PC-9 (cell line): ENCODE results near the gene ALS2. TPM values are rescaled to one million over a fixed set of nuclear protein-coding genes. Genes with fewer than 3 reads are reported as not detected.

Source experiments
- BruUV-seq: library from RNA; stranded (reverse); fragments of 400-500 nt; replicated peaks from 2 replicates; lab custom pipeline; 2021; lab: Mats Ljungman, UMichigan
- CTCF ChIA-PET: fragments of 300-600 bp; sonication (Branson Sonifier 250); formaldehyde crosslinking; loops from one replicate; lab custom pipeline; 2022; ENCODE audit warnings: antibody characterized with exemption; lab: Charles Lee
- POLR2A ChIA-PET: fragments of 300-600 bp; sonication (Branson Sonifier 250); formaldehyde crosslinking; loops from one replicate; lab custom pipeline; 2022; ENCODE audit warnings: antibody characterized with exemption; ENCODE audit not compliant: unreplicated experiment; lab: Charles Lee
- DNase-seq, 2 experiments: peaks; one replicate each; pipeline versions ENCODE4 v3.0.0 to v3.0.0-alpha.2; 2015 to 2022; ENCODE audit warnings: mixed read lengths in 1 of 2
- H2AFZ ChIP-seq: fragments of 200-600 bp; sonication (generic); 2 replicates; pipeline ENCODE4 v1.8.1; 2017; ENCODE audit warnings: antibody characterized with exemption
- H3F3A ChIP-seq: fragments of 200-600 bp; sonication (generic); 2 replicates; pipeline ENCODE4 v1.8.1; 2017; ENCODE audit warnings: antibody characterized with exemption, mild to moderate bottlenecking, low read depth; ENCODE audit not compliant: insufficient read depth
- H3K27ac ChIP-seq: fragments of 200-600 bp; sonication (generic); 2 replicates; pipeline ENCODE4 v1.6.1; 2016; ENCODE audit warnings: mixed run types
- H3K27me3 ChIP-seq: fragments of 200-600 bp; sonication (generic); 2 replicates; pipeline ENCODE4 v1.6.1; 2016; ENCODE audit warnings: low read depth, mixed run types; ENCODE audit not compliant: insufficient read depth
- H3K36me3 ChIP-seq: fragments of 200-600 bp; sonication (generic); 2 replicates; pipeline ENCODE4 v1.6.1; 2016; ENCODE audit warnings: low read depth, mixed run types
- H3K4me1 ChIP-seq: fragments of 200-600 bp; sonication (generic); replicated peaks from 2 replicates; pipeline ENCODE4 v1.6.1; 2016; ENCODE audit warnings: mixed run types; ENCODE audit not compliant: insufficient read depth
- H3K4me2 ChIP-seq: fragments of 200-600 bp; sonication (generic); 2 replicates; pipeline ENCODE4 v1.6.1; 2017; ENCODE audit warnings: mixed run types
- H3K4me3 ChIP-seq: fragments of 200-600 bp; sonication (generic); 2 replicates; pipeline ENCODE4 v1.6.1; 2016; ENCODE audit warnings: mixed run types
- H3K79me2 ChIP-seq: fragments of 200-600 bp; sonication (generic); 2 replicates; pipeline ENCODE4 v1.6.1; 2017; ENCODE audit warnings: low read depth, mixed run types
- H3K9me2 ChIP-seq: fragments of 200-600 bp; sonication (generic); 2 replicates; pipeline ENCODE4 v1.8.1; 2017; ENCODE audit warnings: mild to moderate bottlenecking; ENCODE audit not compliant: insufficient read depth
- H3K9me3 ChIP-seq: fragments of 200-600 bp; sonication (generic); 2 replicates; pipeline ENCODE4 v1.8.1; 2016; ENCODE audit warnings: low read depth; ENCODE audit not compliant: insufficient read depth
- H4K20me1 ChIP-seq: fragments of 200-600 bp; sonication (generic); 2 replicates; pipeline ENCODE4 v1.8.1; 2017; ENCODE audit not compliant: insufficient read depth
- EZH2 ChIP-seq: fragments of 200-600 bp; sonication (generic); IDR thresholded peaks from 2 replicates; pipeline ENCODE4 v1.8.0; 2017; ENCODE audit warnings: antibody characterized with exemption, low read depth
- intact Hi-C: fragments of 100-400 bp; cut with micrococcal nuclease; formaldehyde crosslinking; loops from one replicate; pipeline ENCODE4 v1.10.0; 2022; ENCODE audit not compliant: unreplicated experiment
- total RNA-seq: library from RNA; stranded (reverse); gene quantifications from 2 replicates; pipeline ENCODE4 v1.2.3, GENCODE V29; 2021
- TF ChIP-seq, protein P1 (sequence below): fragments of 200-600 bp; sonication (generic); conservative IDR thresholded peaks from 2 replicates; pipeline ENCODE4 v1.6.1; 2017; ENCODE audit warnings: mixed run types, antibody characterized with exemption, mild to moderate bottlenecking, moderate library complexity

The ALS2 gene
- total RNA-seq, 1 experiment from 2014 or later, result 27.6 TPM

- no peak for TF ChIP-seq EZH2
- no peak overlapping the region for H3K27ac ChIP-seq
- no peaks in the 10 kb centered on the region for H3K27me3 ChIP-seq
- H3K4me2 ChIP-seq, result no peak overlapping the region
- H2AFZ ChIP-seq, result no peak overlapping the region
- CTCF ChIA-PET, result no interaction called here
- no peaks in the 10 kb centered on the region for H3K9me3 ChIP-seq
- intact Hi-C loops, result no loop called here
- peaks cover 9% of the 10 kb centered on the region; the same call in 1 of the 2 replicates for H3F3A ChIP-seq
- H3K79me2 ChIP-seq, result no peaks in the 10 kb centered on the region
- no peaks in the 10 kb centered on the region for H3K36me3 ChIP-seq
- H3K4me3 ChIP-seq, result no peak overlapping the region
- no TSS peak for BruUV-seq
- no peak for DNase-seq
- no peaks in the 10 kb centered on the region; the same call in 1 of the 2 replicates for H4K20me1 ChIP-seq
- POLR2A ChIA-PET, result no interaction called here
- no peaks in the 10 kb centered on the region for H3K4me1 ChIP-seq
- H3K9me2 ChIP-seq, result no peaks in the 10 kb centered on the region
Measured at GRCh38 chr2:201751566-201751965, 29.2 kb downstream of the ALS2 start.

DNA sequence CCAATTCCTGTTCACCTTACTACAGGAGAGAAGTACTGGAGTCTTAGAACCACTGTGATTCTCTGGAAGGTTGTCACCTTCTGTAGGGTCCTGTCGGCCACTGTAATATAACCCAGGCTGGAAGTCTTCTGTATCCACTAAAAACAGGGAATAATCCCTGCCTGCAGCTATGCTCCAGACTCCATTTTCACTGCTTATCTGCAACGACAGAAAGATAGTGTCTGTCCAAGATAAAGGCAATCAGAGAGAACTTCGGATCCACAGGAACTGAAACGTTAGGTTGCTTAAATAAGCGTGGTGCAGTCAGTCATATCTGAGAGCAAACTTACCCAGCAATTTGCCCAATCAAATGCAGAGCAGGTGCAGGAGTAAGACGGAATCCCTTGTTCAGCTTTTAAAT lies 34.2 kb downstream of the ALS2 start:
- H4K20me1 ChIP-seq, result no peaks in the 10 kb centered on the region; the same call in 1 of the 2 replicates
- no peaks in the 10 kb centered on the region for H3K36me3 ChIP-seq

DNA sequence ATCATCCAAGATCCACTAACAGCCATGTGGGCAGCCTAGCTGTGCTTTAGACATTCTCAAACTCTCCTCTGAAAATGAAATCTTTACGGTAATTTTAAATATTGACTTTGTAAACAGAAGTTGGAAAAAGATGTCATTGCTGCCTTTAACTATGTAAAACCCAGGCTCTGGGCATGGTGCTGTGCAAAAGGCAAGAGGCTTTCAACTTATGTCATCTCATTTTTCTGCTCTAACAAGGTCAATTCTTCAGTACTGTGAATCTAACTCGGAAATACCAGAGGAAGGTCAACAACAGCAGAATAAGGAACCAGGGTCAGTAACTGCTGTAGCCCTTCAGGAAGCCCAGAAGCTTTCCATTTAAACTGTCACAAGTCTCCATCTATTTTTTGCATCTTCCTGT lies 45.2 kb downstream of the ALS2 start:
- intact Hi-C loops, result no loop called here
- no peaks in the 10 kb centered on the region; the same call in 1 of the 2 replicates for H3K9me2 ChIP-seq

More for the DNA sequence above, 34.2 kb downstream of the ALS2 start:
- Histone ChIP-seq H3K27me3 (no peaks in the 10 kb centered on the region), H3K27ac (no peak overlapping the region), H2AFZ (no peak overlapping the region), H3K9me3 (no peaks in the 10 kb centered on the region), H3K79me2 (no peaks in the 10 kb centered on the region), H3K9me2 (no peaks in the 10 kb centered on the region), H3K4me1 (no peaks in the 10 kb centered on the region), H3K4me2 (no peak overlapping the region), H3K4me3 (no peak overlapping the region), H3F3A (peaks cover 9% of the 10 kb centered on the region; the same call in 1 of the 2 replicates)
- ChIA-PET POLR2A (no interaction called here), CTCF (no interaction called here)
- TF ChIP-seq, protein P1, sequence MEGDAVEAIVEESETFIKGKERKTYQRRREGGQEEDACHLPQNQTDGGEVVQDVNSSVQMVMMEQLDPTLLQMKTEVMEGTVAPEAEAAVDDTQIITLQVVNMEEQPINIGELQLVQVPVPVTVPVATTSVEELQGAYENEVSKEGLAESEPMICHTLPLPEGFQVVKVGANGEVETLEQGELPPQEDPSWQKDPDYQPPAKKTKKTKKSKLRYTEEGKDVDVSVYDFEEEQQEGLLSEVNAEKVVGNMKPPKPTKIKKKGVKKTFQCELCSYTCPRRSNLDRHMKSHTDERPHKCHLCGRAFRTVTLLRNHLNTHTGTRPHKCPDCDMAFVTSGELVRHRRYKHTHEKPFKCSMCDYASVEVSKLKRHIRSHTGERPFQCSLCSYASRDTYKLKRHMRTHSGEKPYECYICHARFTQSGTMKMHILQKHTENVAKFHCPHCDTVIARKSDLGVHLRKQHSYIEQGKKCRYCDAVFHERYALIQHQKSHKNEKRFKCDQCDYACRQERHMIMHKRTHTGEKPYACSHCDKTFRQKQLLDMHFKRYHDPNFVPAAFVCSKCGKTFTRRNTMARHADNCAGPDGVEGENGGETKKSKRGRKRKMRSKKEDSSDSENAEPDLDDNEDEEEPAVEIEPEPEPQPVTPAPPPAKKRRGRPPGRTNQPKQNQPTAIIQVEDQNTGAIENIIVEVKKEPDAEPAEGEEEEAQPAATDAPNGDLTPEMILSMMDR, result no peak
- TF ChIP-seq EZH2, result no peak
- BruUV-seq, result no TSS peak
- intact Hi-C loops, result no loop called here
- no peak for DNase-seq

More for the DNA sequence above, 45.2 kb downstream of the ALS2 start:
- ChIA-PET POLR2A (no interaction called here), CTCF (no interaction called here)
- BruUV-seq, result no TSS peak
- no peaks in the 10 kb centered on the region for H3K27me3 ChIP-seq
- no peak overlapping the region for H2AFZ ChIP-seq
- no peaks in the 10 kb centered on the region for H3K4me1 ChIP-seq
- DNase-seq, result no peak
- no peaks in the 10 kb centered on the region for H4K20me1 ChIP-seq
- H3K79me2 ChIP-seq, result no peaks in the 10 kb centered on the region
- no peak overlapping the region for H3K4me2 ChIP-seq
- peaks cover 9% of the 10 kb centered on the region for H3K36me3 ChIP-seq
- no peak overlapping the region for H3K27ac ChIP-seq
- no peak overlapping the region for H3K4me3 ChIP-seq
- no peak for TF ChIP-seq EZH2
- TF ChIP-seq, protein P1, result no peak
- no peaks in the 10 kb centered on the region for H3F3A ChIP-seq
- H3K9me3 ChIP-seq, result no peaks in the 10 kb centered on the region
